Endothelial cell of umbilical vein (primary cell): ENCODE measurements around the gene TOMM20. TPM values are rescaled to one million over a fixed set of nuclear protein-coding genes. Genes with fewer than 3 reads are reported as not detected.
A peak's percentile ranks its signal among the peaks of the same experiment; 100 is the strongest.
"Not testable (repeated sequence)": the region's sequence is repeated elsewhere in the genome, so short reads cannot be mapped to it uniquely, and the experiment has no call there.

ENCODE experiments used
- BruUV-seq: library from RNA; stranded (reverse); fragments of 400-500 nt; replicated peaks from 2 replicates; lab custom pipeline; 2021; lab: Mats Ljungman, UMichigan
- CTCF ChIA-PET: fragments of 300-600, 350-600 bp; sonication (Branson Sonifier 250); formaldehyde crosslinking; loops from one replicate; lab custom pipeline; 2021; ENCODE audit warnings: antibody characterized with exemption, inconsistent platforms; lab: Charles Lee
- POLR2A ChIA-PET: fragments of 300-600, 350-600 bp; sonication (Branson Sonifier 250); formaldehyde crosslinking; loops from one replicate; lab custom pipeline; 2021; ENCODE audit warnings: antibody characterized with exemption, inconsistent platforms; lab: Charles Lee
- DNase-seq: peaks from one replicate; pipeline ENCODE4 v3.0.0-alpha.2; 2011; ENCODE audit warnings: low read depth, low spot score
- FAIRE-seq: peaks from 2 replicates; lab custom pipeline; 2011; peaks lifted over from hg19 to GRCh38; lab: Jason Lieb, UNC
- H2AFZ ChIP-seq: 2 replicates; pipeline ENCODE4 v1.6.0; 2012; ENCODE audit warnings: low read depth, low read length, control low read depth, inconsistent platforms
- H3K27ac ChIP-seq: 2 replicates; pipeline ENCODE4 v1.5.1; 2011; ENCODE audit warnings: low read depth, mild to moderate bottlenecking, control low read depth, low read length, moderate library complexity; ENCODE audit not compliant: insufficient read depth
- H3K27me3 ChIP-seq, 2 experiments: 2 replicates each; pipeline versions ENCODE4 v1.6.0 to v1.6.1; 2011; ENCODE audit warnings: low read length in 2 of 2, mixed read lengths in 1 of 2; ENCODE audit not compliant: control insufficient read depth in 2 of 2, insufficient read depth in 2 of 2
- H3K36me3 ChIP-seq, 2 experiments: 2 replicates in 1 of 2; 3 replicates in 1 of 2; pipeline ENCODE4 v1.5.1; 2011; ENCODE audit warnings: low read length in 2 of 2, mild to moderate bottlenecking in 1 of 2, moderate library complexity in 1 of 2; ENCODE audit not compliant: control insufficient read depth in 2 of 2, insufficient read depth in 2 of 2; ENCODE audit errors: extremely low read depth in 1 of 2
- H3K4me1 ChIP-seq: 3 replicates; pipeline ENCODE4 v1.5.1; 2011; ENCODE audit warnings: mild to moderate bottlenecking, low read length; ENCODE audit not compliant: control insufficient read depth, insufficient read depth; ENCODE audit errors: extremely low read depth
- H3K4me2 ChIP-seq: 2 replicates; pipeline ENCODE4 v1.6.1; 2011; ENCODE audit warnings: low read length, control low read depth, mixed read lengths; ENCODE audit not compliant: insufficient read depth
- H3K4me3 ChIP-seq, 3 experiments: fragments of 200-600 bp in 1 of 3; sonication (generic), shearing (Covaris generic) in 1 of 3; replicated peaks in 1 of 3; 2 replicates each; pipeline ENCODE4 v1.5.1; 2011 to 2016; ENCODE audit warnings: control low read depth in 3 of 3, low read length in 3 of 3, mild to moderate bottlenecking in 2 of 3, inconsistent platforms in 1 of 3, low read depth in 1 of 3, moderate library complexity in 1 of 3; ENCODE audit not compliant: insufficient read depth in 1 of 3
- H3K79me2 ChIP-seq: 2 replicates; pipeline ENCODE4 v1.6.0; 2012; ENCODE audit warnings: low read length, inconsistent platforms; ENCODE audit not compliant: control insufficient read depth, insufficient read depth
- H3K9ac ChIP-seq: replicated peaks from 2 replicates; pipeline ENCODE3; 2011; ENCODE audit warnings: low read length, control low read depth; ENCODE audit not compliant: insufficient read depth; ENCODE audit errors: extremely low read depth
- H3K9me1 ChIP-seq: replicated peaks from 3 replicates; pipeline ENCODE4 v1.6.0; 2011; ENCODE audit warnings: mild to moderate bottlenecking, low read length; ENCODE audit not compliant: control insufficient read depth, insufficient read depth; ENCODE audit errors: extremely low read depth
- H3K9me3 ChIP-seq: replicated peaks from 2 replicates; pipeline ENCODE4 v1.5.1; 2012; ENCODE audit warnings: low read length, inconsistent platforms; ENCODE audit not compliant: control insufficient read depth, insufficient read depth
- H4K20me1 ChIP-seq: replicated peaks from 2 replicates; pipeline ENCODE3; 2011; ENCODE audit warnings: mild to moderate bottlenecking, low read length; ENCODE audit not compliant: control insufficient read depth, insufficient read depth; ENCODE audit errors: extremely low read depth
- CTCF ChIP-seq, 2 donors: IDR thresholded peaks; 1 replicate in 1 of 2; 2 replicates in 1 of 2; pipeline ENCODE4 v1.5.1; 2011; ENCODE audit warnings: low read length in 2 of 2, mild to moderate bottlenecking in 2 of 2, moderate library complexity in 2 of 2, control low read depth in 1 of 2, inconsistent platforms in 1 of 2, low read depth in 1 of 2; ENCODE audit not compliant: insufficient read depth in 1 of 2; ENCODE audit errors: extremely low read depth in 1 of 2
- EZH2 ChIP-seq: IDR thresholded peaks from 2 replicates; pipeline ENCODE4 v1.6.1; 2012; ENCODE audit warnings: borderline replicate concordance, low read depth, mild to moderate bottlenecking, moderate library complexity, low read length, inconsistent platforms; ENCODE audit not compliant: severe bottlenecking
- FOS ChIP-seq: IDR thresholded peaks from 2 replicates; pipeline ENCODE4 v1.6.1; 2011; ENCODE audit warnings: mild to moderate bottlenecking, low read length, moderate library complexity, borderline replicate concordance; ENCODE audit not compliant: insufficient read depth
- GATA2 ChIP-seq: IDR thresholded peaks from 2 replicates; pipeline ENCODE4 v1.7.0; 2011; ENCODE audit warnings: low read depth, mild to moderate bottlenecking, moderate library complexity, mixed read lengths, low read length; ENCODE audit not compliant: insufficient read length, insufficient read depth
- JUN ChIP-seq: IDR thresholded peaks from 2 replicates; pipeline ENCODE4 v1.6.1; 2011; ENCODE audit warnings: borderline replicate concordance, low read depth; ENCODE audit not compliant: insufficient read length, insufficient read depth
- MYC ChIP-seq: IDR thresholded peaks from one replicate; pipeline ENCODE4 v1.6.1; 2011; ENCODE audit warnings: mild to moderate bottlenecking, low read depth, low read length
- POLR2A ChIP-seq: IDR thresholded peaks from 2 replicates; pipeline ENCODE4 v1.6.1; 2012; ENCODE audit warnings: low read depth, mild to moderate bottlenecking, control low read depth, low read length
- POLR2AphosphoS5 ChIP-seq: IDR thresholded peaks from 2 replicates; pipeline ENCODE4 v1.6.1; 2012; ENCODE audit warnings: low read depth, mild to moderate bottlenecking, control low read depth, low read length, moderate library complexity; ENCODE audit not compliant: insufficient read depth
- dilution Hi-C: fragments of 300-500 bp; cut with MboI; formaldehyde crosslinking; loops from one replicate; pipeline ENCODE4 v1.15.0; 2019; ENCODE audit warnings: low sequenced_read_pairs; ENCODE audit not compliant: extremely low pct_ligation_motif_present
- intact Hi-C: fragments of 100-400 bp; cut with micrococcal nuclease; formaldehyde crosslinking; loops from one replicate; pipeline ENCODE4 v1.10.0; 2022
- polyA plus RNA-seq, 4 experiments: library from polyadenylated mRNA; depleted of rRNA in 3 of 4; stranded (reverse) in 3 of 4; unstranded in 1 of 4; fragments of >200 nt; gene quantifications; 2 replicates each; pipeline versions ENCODE4 v1.2.1 to v1.2.3, GENCODE V29; 2011 to 2012; ENCODE audit warnings: missing spikeins in 1 of 4
- total RNA-seq: library from RNA; stranded (reverse); gene quantifications from 2 replicates; pipeline ENCODE4 v1.2.3, GENCODE V29; 2021
- TF ChIP-seq, protein P1 (sequence below): IDR thresholded peaks from 2 replicates; pipeline ENCODE4 v1.6.1; 2011; ENCODE audit not compliant: insufficient read depth, insufficient read length

The TOMM20 gene
- total and polyA plus RNA-seq, 2 donors (not counting 3 experiments of a cell fraction or from before 2014, with no cell fraction given) = 42.5 to 98.4 TPM

DNA sequence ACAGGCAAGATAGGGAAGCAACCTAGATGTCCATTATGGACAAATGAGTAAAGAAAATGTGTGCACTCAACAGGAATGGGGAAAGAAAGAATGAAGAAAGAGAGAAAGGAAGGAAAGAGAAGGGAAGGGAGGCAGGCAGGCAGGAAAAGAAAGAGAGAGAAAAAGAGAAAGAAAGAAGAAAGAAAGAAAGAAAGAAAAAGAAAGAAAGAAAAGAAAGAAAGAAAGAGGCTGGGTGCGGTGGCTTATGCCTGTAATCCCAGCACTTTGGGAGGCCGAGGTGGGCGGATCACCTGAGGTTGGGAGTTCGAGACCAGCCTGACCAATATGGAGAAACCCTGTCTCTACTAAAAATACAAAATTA, 48.4 kb downstream of the TOMM20 start:
- intact Hi-C loops = loop anchor here (5.0 kb wide), 1 partner anchor 758 kb away; no protein-coding TSS in a partner anchor

GRCh38 chr1:235079443-235080296, 49.0 kb downstream of the TOMM20 start:
- dilution Hi-C loops (loop anchor here (10.0 kb wide), 2 partner anchors 355 to 475 kb away; no protein-coding TSS in a partner anchor), intact Hi-C loops (loop anchor here (5.0 kb wide), 1 partner anchor 757 kb away; no protein-coding TSS in a partner anchor)
- TF ChIP-seq GATA2 = no peak
- no peak for TF ChIP-seq EZH2
- no peak for TF ChIP-seq POLR2AphosphoS5
- no peak for TF ChIP-seq FOS
- no peak for TF ChIP-seq POLR2A
- no peak for TF ChIP-seq JUN
- TF ChIP-seq CTCF (IDR thresholded peaks at IDR 0.05; ENCODE audit: extremely low read depth in 1 of 2, insufficient read depth in 1 of 2, low read depth in 1 of 2, low read length in 2 of 2) = no peak
- TF ChIP-seq, protein P1, sequence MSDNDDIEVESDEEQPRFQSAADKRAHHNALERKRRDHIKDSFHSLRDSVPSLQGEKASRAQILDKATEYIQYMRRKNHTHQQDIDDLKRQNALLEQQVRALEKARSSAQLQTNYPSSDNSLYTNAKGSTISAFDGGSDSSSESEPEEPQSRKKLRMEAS = no peak
- no peak for TF ChIP-seq MYC
- H2AFZ ChIP-seq = no peak overlapping the region
- H3K9ac ChIP-seq = no peak overlapping the region
- H3K4me2 ChIP-seq = no peak overlapping the region
- H3K9me1 ChIP-seq = no peaks in the 10 kb centered on the region
- H3K79me2 ChIP-seq = no peaks in the 10 kb centered on the region
- FAIRE-seq (peak; percentile 15), DNase-seq (peak; percentile 56)
- no peak overlapping the region for H3K4me3 ChIP-seq
- no peaks in the 10 kb centered on the region for H4K20me1 ChIP-seq
- peaks cover 29% of the 10 kb centered on the region for H3K4me1 ChIP-seq
- H3K36me3 ChIP-seq = no peaks in the 10 kb centered on the region
- CTCF ChIA-PET = interaction anchor here (1.3 to 1.8 kb wide), 4 partner anchors 68 to 580 kb away, joined by 3 to 5 read pairs (median 4); no protein-coding TSS in a partner anchor
- no peaks in the 10 kb centered on the region for H3K27me3 ChIP-seq
- BruUV-seq = no TSS peak
- POLR2A ChIA-PET = no interaction called here
- no peak overlapping the region for H3K27ac ChIP-seq
- H3K9me3 ChIP-seq = no peaks in the 10 kb centered on the region

More for the DNA sequence above, 48.4 kb downstream of the TOMM20 start:
- dilution Hi-C loops, H3K4me3 ChIP-seq, DNase-seq, H3K36me3 ChIP-seq, H3K9me3 ChIP-seq, H3K4me2 ChIP-seq, BruUV-seq, H2AFZ ChIP-seq, FAIRE-seq, H3K27me3 ChIP-seq, H3K9me1 ChIP-seq, H3K27ac ChIP-seq, H3K79me2 ChIP-seq, H3K9ac ChIP-seq, POLR2A ChIA-PET, H4K20me1 ChIP-seq: not testable (repeated sequence)
- CTCF ChIA-PET = interaction anchor here (1.8 kb wide), 1 partner anchor 581 kb away, joined by 5 read pairs; no protein-coding TSS in a partner anchor
- peaks cover 23% of the 10 kb centered on the region for H3K4me1 ChIP-seq
